NCI-H2107 (cell line): ENCODE results near the gene LPAR3.

Experiments
- DNase-seq: peaks from one replicate; lab custom pipeline; 2025; lab: John Stamatoyannopoulos, UW

LPAR3 gene

DNA sequence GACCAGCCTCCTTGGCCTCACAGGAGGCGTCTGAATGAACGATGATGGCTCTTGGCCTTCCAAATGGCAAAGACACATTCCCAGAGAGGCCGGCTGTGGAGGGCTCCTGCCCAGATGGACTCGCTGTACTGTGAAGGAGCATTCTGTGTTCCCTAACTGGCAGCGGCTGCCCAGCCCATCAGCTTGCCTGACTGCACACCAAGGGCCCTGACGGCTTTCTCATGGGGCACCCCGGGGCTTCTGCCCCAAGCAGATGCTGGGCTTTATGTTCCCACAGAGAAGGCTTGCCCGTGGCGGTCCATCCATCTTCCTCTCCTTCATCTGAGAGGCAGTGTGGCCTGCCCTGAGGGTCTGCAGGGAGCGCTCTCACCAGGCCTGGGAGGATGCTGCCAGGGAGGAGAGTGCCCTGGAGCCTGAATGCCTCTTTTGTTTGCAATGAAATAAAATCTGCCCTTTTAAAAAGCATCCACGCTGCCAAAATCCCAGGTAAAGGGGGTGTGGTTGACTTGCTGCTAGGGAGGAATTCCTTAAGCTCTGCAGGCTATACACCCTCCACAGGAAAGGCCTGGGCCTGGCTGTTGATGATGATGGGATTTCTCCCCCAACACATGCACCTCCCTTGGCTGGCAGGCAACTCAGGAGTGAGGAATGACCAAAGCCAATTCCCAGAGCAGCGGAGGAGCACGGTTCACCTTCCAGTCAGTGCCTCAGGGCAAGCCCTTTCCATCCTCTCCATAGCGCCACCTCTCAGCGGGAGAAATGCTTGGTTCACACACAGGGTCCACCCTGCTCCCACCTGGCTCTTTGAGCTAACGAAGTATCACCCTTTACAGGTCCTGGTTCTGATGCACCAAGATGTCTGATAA is 118.1 kb downstream of the LPAR3 start:
- DNase-seq = peak; percentile 28

- DNase-seq = no peak
Measured at GRCh38 chr1:84773933-84774497, 119.0 kb downstream of the LPAR3 start.

DNA sequence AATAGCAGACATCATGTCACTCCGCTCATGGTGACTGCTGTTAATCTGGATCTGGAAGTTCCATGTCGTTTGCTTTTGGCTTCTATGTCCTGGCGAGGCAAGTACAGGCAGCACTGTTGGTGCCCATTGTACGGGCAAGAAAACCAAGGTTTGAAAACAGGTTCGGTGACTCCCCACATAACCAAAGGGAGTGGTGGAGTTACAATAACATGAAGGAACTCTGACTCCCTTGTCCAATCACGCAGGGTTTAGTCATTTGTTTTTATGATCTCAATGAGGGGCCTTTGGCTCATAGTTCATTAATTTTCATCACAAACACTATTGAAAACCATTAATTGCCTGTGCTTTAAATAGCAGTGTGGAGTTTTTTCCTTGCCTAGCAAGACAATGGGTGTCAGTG is 119.8 kb downstream of the LPAR3 start:
- DNase-seq = no peak

- DNase-seq = peak; percentile 90
Measured at GRCh38 chr1:84772428-84772943, 120.5 kb downstream of the LPAR3 start.

DNA sequence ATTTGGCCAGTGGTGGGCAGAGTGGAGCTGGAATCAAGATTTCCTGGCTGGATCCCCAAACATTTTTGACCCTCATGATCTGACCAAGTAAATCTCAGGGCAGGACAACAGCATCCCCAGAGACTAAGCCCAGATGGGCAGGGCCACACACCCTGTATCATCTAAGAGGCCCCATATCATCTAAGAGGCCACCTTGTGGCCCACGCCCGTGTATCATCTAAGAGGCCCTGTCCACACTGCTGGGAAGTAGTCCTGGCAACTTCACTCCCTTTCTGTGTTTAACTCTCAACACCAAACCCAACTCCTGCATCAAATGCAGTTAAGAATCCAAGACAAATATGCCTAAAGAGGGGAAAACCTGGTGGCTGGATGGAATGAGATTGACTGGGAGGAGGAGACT is 121.1 kb downstream of the LPAR3 start:
- no peak for DNase-seq

DNA sequence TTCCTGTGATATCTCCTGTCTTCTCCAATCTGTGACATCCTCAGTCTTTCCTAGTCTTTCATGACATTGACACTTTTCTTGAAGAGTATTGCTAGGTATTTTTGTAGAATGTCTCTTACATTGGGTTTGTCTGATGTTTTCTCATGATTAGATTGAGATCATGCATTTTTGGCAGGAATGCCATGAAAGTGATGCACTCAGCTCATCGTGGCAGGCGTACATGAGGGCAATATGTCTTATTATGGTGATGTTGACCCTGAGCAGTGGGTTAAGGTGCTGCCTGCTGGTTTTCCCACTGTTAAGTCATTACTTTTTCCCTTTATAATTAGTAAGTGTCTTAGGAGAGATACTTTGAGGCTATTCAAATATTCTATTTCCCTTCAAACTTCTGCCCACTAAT is 122.5 kb downstream of the LPAR3 start:
- DNase-seq = no peak

DNA sequence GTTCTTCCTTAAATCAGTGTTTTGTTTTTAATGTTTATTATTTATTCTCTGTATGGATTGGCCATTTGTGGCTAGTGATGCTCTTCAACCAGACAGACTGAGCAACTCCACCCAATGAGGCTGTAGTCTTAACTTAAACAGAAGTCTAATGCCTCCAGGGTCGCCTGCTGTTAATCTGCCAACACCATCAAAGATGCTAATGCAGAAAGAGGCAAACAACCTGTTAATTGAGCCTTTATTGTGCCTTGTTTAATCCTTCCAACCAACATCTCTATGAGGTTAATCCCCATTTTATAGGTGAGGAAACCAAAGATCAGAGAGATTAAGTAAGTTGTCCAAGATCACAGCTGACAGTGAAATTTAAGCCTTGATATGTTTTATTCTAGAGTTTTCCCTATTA is 123.4 kb downstream of the LPAR3 start:
- no peak for DNase-seq

GRCh38 chr1:84768634-84769033 is 124.4 kb downstream of the LPAR3 start:
- DNase-seq = no peak

- DNase-seq = no peak
Measured at GRCh38 chr1:84763912-84764680, 128.9 kb downstream of the LPAR3 start.

DNA sequence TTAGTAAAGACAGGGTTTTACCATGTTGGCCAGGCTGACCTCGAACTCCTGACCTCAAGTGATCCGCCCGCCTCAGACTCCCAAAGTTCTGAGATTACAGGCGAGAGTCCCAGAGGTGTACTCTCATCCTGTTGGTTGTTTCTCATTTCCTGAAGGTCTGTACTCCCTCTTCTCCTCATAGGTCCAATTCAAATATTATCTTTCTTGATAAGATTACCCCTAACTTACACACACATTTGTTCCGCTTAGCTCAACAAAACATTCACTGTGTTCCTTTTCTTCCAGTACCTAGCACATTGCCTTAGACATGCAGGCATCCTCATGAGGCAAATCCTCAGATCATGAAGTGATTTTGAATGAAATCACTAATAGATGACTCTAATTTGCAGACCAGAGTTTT is 130.3 kb downstream of the LPAR3 start:
- DNase-seq = no peak
